KMS-11 (cell line): ENCODE measurements around the gene EPHB1.

Experiments
- H2AFZ ChIP-seq: fragments of 200-600 bp; sonication (generic); 2 replicates; pipeline ENCODE4 v1.6.1; 2016; ENCODE audit warnings: antibody characterized with exemption, mixed run types, low read depth
- H3K27ac ChIP-seq: fragments of 200-600 bp; sonication (generic); 2 replicates; pipeline ENCODE4 v1.6.1; 2016; ENCODE audit warnings: mild to moderate bottlenecking, mixed run types
- H3K27me3 ChIP-seq: fragments of 200-600 bp; sonication (generic); 2 replicates; pipeline ENCODE4 v1.6.1; 2017; ENCODE audit warnings: mild to moderate bottlenecking, low read depth, mixed run types, moderate library complexity; ENCODE audit not compliant: insufficient read depth
- H3K36me3 ChIP-seq: fragments of 200-600 bp; sonication (generic); 2 replicates; pipeline ENCODE4 v1.6.1; 2017; ENCODE audit warnings: mild to moderate bottlenecking, mixed run types; ENCODE audit not compliant: insufficient read depth
- H3K4me1 ChIP-seq: fragments of 200-600 bp; sonication (generic); 2 replicates; pipeline ENCODE4 v1.6.1; 2016; ENCODE audit warnings: mild to moderate bottlenecking, low read depth, mixed run types; ENCODE audit not compliant: poor library complexity, severe bottlenecking
- H3K4me2 ChIP-seq: fragments of 200-600 bp; sonication (generic); 2 replicates; pipeline ENCODE4 v1.7.0; 2016; ENCODE audit warnings: mild to moderate bottlenecking, mixed run types
- H3K4me3 ChIP-seq: fragments of 200-600 bp; sonication (generic); IDR thresholded peaks from 2 replicates; pipeline ENCODE4 v1.6.1; 2017; ENCODE audit warnings: low read depth, low read length, mixed read lengths; ENCODE audit not compliant: insufficient read depth
- H3K79me2 ChIP-seq: fragments of 200-600 bp; sonication (generic); 2 replicates; pipeline ENCODE4 v1.6.1; 2016; ENCODE audit warnings: low read depth, mixed run types; ENCODE audit not compliant: insufficient read depth
- H3K9ac ChIP-seq: fragments of 200-600 bp; sonication (generic); 2 replicates; pipeline ENCODE4 v1.6.1; 2016; ENCODE audit warnings: mild to moderate bottlenecking, mixed run types
- H4K20me1 ChIP-seq: fragments of 200-600 bp; sonication (generic); 2 replicates; pipeline ENCODE4 v1.6.1; 2016; ENCODE audit warnings: mild to moderate bottlenecking, mixed run types; ENCODE audit not compliant: insufficient read depth
- CTCF ChIP-seq: fragments of 200-600 bp; sonication (generic); conservative IDR thresholded peaks from 2 replicates; pipeline ENCODE4 v1.6.1; 2017; ENCODE audit warnings: low read depth, mild to moderate bottlenecking, antibody characterized with exemption, low read length, moderate library complexity, mixed read lengths

EPHB1 gene

DNA sequence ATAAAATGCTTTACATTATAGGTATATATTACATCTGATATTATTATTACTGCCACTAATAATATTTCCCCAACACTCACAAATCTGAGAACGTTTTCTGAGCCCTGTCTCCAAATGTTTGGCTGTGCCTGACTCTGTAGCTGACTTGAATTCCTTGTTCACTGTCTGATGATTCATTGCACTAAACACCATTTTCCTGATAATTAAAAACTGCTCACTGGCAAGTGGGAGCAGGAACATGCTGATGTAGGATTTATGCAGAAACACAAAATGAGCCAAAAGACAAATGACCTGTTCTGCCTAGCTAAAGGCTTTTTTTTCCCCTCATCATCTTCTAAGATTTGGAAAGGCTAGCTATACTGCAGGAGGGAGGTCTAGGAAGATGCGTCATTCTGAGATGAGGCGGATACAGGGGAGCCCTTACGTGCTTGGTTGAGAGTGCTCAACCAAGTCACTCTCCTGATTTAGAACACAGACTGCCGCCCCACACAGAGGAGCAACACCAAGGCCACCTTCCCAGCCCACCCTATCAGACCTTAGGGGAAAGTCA lies 380.7 kb downstream of the EPHB1 start:
- H3K79me2 ChIP-seq = no peaks in the 10 kb centered on the region
- H4K20me1 ChIP-seq = no peaks in the 10 kb centered on the region
- no peak overlapping the region for H2AFZ ChIP-seq
- H3K4me3 ChIP-seq = no peak overlapping the region
- peaks cover 28% of the 10 kb centered on the region for H3K4me1 ChIP-seq
- H3K36me3 ChIP-seq = no peaks in the 10 kb centered on the region
- no peak for TF ChIP-seq CTCF
- no peak overlapping the region for H3K9ac ChIP-seq
- no peak overlapping the region for H3K27ac ChIP-seq
- no peak overlapping the region for H3K4me2 ChIP-seq
- no peaks in the 10 kb centered on the region for H3K27me3 ChIP-seq

GRCh38 chr3:135176881-135177280 lies 381.8 kb downstream of the EPHB1 start:
- Histone ChIP-seq H3K4me3 (no peak overlapping the region), H4K20me1 (no peaks in the 10 kb centered on the region), H3K27ac (no peak overlapping the region), H3K79me2 (no peaks in the 10 kb centered on the region), H3K4me2 (no peak overlapping the region), H3K9ac (no peak overlapping the region), H3K27me3 (no peaks in the 10 kb centered on the region), H2AFZ (no peak overlapping the region), H3K4me1 (peaks cover 28% of the 10 kb centered on the region), H3K36me3 (no peaks in the 10 kb centered on the region)
- no peak for TF ChIP-seq CTCF

GRCh38 chr3:135178566-135178965 lies 383.5 kb downstream of the EPHB1 start:
- no peaks in the 10 kb centered on the region for H3K36me3 ChIP-seq

DNA sequence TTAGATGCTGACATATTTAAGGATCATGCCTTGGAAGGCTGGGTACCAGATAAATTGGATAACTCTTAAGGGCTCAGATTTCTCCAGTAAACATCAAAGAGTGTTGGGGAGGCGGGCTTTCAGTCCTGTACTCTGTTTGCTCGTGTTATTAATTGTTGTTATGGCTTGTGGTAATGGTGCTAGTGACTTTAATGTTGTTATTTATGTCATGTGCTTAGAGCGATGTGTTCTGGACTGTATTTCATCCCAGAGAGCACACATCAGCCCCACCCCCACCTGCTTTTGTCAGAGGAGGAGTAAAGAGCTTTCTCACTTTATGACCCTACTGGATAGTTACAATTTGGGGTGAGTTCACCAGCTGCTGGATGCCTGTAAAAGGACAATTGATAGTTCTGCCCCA lies 386.3 kb downstream of the EPHB1 start:
- H3K9ac ChIP-seq = no peak overlapping the region
- peaks cover 28% of the 10 kb centered on the region for H3K4me1 ChIP-seq
- H3K27ac ChIP-seq = no peak overlapping the region
- no peaks in the 10 kb centered on the region for H4K20me1 ChIP-seq
- no peak overlapping the region for H3K4me3 ChIP-seq
- no peak overlapping the region for H2AFZ ChIP-seq
- H3K4me2 ChIP-seq = no peak overlapping the region
- H3K27me3 ChIP-seq = no peaks in the 10 kb centered on the region
- no peaks in the 10 kb centered on the region for H3K36me3 ChIP-seq
- H3K79me2 ChIP-seq = no peaks in the 10 kb centered on the region
- TF ChIP-seq CTCF = no peak

More at GRCh38 chr3:135178566-135178965, 383.5 kb downstream of the EPHB1 start:
- Histone ChIP-seq H3K4me3 (no peak overlapping the region), H3K27me3 (no peaks in the 10 kb centered on the region), H3K27ac (peak overlapping the region; percentile 71), H3K4me2 (peak overlapping the region; percentile 55), H2AFZ (no peak overlapping the region), H3K9ac (peak overlapping the region; percentile 21; the same call in 1 of the 2 replicates), H3K4me1 (peaks cover 28% of the 10 kb centered on the region), H4K20me1 (no peaks in the 10 kb centered on the region), H3K79me2 (no peaks in the 10 kb centered on the region)
- TF ChIP-seq CTCF = no peak
